DMS53 (cell line): ENCODE measurements around the gene CDH20.
"Not testable (repeated sequence)": the region's sequence is repeated elsewhere in the genome, so short reads cannot be mapped to it uniquely, and the experiment has no call there.

Experiments used
- DNase-seq: peaks from one replicate; lab custom pipeline; 2025; lab: John Stamatoyannopoulos, UW

The CDH20 gene

GRCh38 chr18:61348230-61348629 is 15.0 kb downstream of the CDH20 start:
- DNase-seq = no peak

GRCh38 chr18:61350578-61350977 is 17.3 kb downstream of the CDH20 start:
- DNase-seq = no peak

GRCh38 chr18:61352059-61352458 is 18.8 kb downstream of the CDH20 start:
- no peak for DNase-seq

- no peak for DNase-seq
Measured at GRCh38 chr18:61352611-61353010, 19.4 kb downstream of the CDH20 start.

GRCh38 chr18:61360404-61361383 is 27.5 kb downstream of the CDH20 start:
- no peak for DNase-seq

GRCh38 chr18:61362511-61362910 is 29.3 kb downstream of the CDH20 start:
- DNase-seq = peak; percentile 38

- no peak for DNase-seq
Measured at GRCh38 chr18:61364953-61365352, 31.7 kb downstream of the CDH20 start.

- no peak for DNase-seq
Measured at GRCh38 chr18:61368001-61368400, 34.8 kb downstream of the CDH20 start.

GRCh38 chr18:61369671-61370070 is 36.4 kb downstream of the CDH20 start:
- not testable (repeated sequence) for DNase-seq

GRCh38 chr18:61371111-61371510 is 37.9 kb downstream of the CDH20 start:
- no peak for DNase-seq

- no peak for DNase-seq
Measured at GRCh38 chr18:61379827-61380226, 46.6 kb downstream of the CDH20 start.

- no peak for DNase-seq
Measured at GRCh38 chr18:61388010-61388409, 54.8 kb downstream of the CDH20 start.

GRCh38 chr18:61394983-61395382 is 61.8 kb downstream of the CDH20 start:
- DNase-seq = no peak

GRCh38 chr18:61397222-61397621 is 64.0 kb downstream of the CDH20 start:
- DNase-seq = no peak

- no peak for DNase-seq
Measured at GRCh38 chr18:61398961-61399705, 65.9 kb downstream of the CDH20 start.

- DNase-seq = no peak
Measured at GRCh38 chr18:61400016-61400635, 66.9 kb downstream of the CDH20 start.

GRCh38 chr18:61400716-61401115 is 67.5 kb downstream of the CDH20 start:
- no peak for DNase-seq

GRCh38 chr18:61402726-61403125 is 69.5 kb downstream of the CDH20 start:
- no peak for DNase-seq

- no peak for DNase-seq
Measured at GRCh38 chr18:61413396-61413795, 80.2 kb downstream of the CDH20 start.

- DNase-seq = no peak
Measured at GRCh38 chr18:61414086-61414485, 80.9 kb downstream of the CDH20 start.

GRCh38 chr18:61419763-61420162 is 86.5 kb downstream of the CDH20 start:
- DNase-seq = no peak

GRCh38 chr18:61420218-61420885 is 87.1 kb downstream of the CDH20 start:
- DNase-seq = no peak
